ENCODE data around the gene PPIF.

The PPIF gene

GRCh38 chr10:79324032-79324695 lies 23.1 kb upstream of the PPIF start:
- no peak for TF ChIP-seq CTCF (IDR thresholded peaks at IDR 0.05; ENCODE audit: low read depth, low read length, missing control alignments)
- in situ Hi-C loops (cut with HindIII; ENCODE audit: low sequenced_read_pairs), result no loop called here
- DNase-seq (ENCODE audit: low read depth), result no peak
- no peak overlapping the region for H3K4me3 ChIP-seq (ENCODE audit: low read depth, low read length)

- no peak for DNase-seq (ENCODE audit: low read depth)
- no peak for TF ChIP-seq CTCF (IDR thresholded peaks at IDR 0.05; ENCODE audit: low read depth, low read length, missing control alignments)
- in situ Hi-C loops (cut with HindIII; ENCODE audit: low sequenced_read_pairs), result no loop called here
- H3K4me3 ChIP-seq (ENCODE audit: low read depth, low read length), result no peak overlapping the region
These were observed 20.7 kb upstream of the PPIF start for GRCh38 chr10:79326361-79327089.

- no peak overlapping the region for H3K4me3 ChIP-seq (ENCODE audit: low read depth, low read length)
- DNase-seq (ENCODE audit: low read depth), result no peak
- no peak for TF ChIP-seq CTCF (IDR thresholded peaks at IDR 0.05; ENCODE audit: low read depth, low read length, missing control alignments)
- in situ Hi-C loops (cut with HindIII; ENCODE audit: low sequenced_read_pairs), result no loop called here
These were observed 20.2 kb upstream of the PPIF start for GRCh38 chr10:79327090-79327457.

GRCh38 chr10:79328147-79328701 lies 19.0 kb upstream of the PPIF start:
- no peak overlapping the region for H3K4me3 ChIP-seq (ENCODE audit: low read depth, low read length)
- no peak for DNase-seq (ENCODE audit: low read depth)
- TF ChIP-seq CTCF (IDR thresholded peaks at IDR 0.05; ENCODE audit: low read depth, low read length, missing control alignments), result no peak
- in situ Hi-C loops (cut with HindIII; ENCODE audit: low sequenced_read_pairs), result no loop called here

GRCh38 chr10:79328737-79329504 lies 18.3 kb upstream of the PPIF start:
- no peak for TF ChIP-seq CTCF (IDR thresholded peaks at IDR 0.05; ENCODE audit: low read depth, low read length, missing control alignments)
- in situ Hi-C loops (cut with HindIII; ENCODE audit: low sequenced_read_pairs), result no loop called here
- no peak for DNase-seq (ENCODE audit: low read depth)
- no peak overlapping the region for H3K4me3 ChIP-seq (ENCODE audit: low read depth, low read length)

GRCh38 chr10:79329529-79329928 lies 17.7 kb upstream of the PPIF start:
- DNase-seq (ENCODE audit: low read depth), result no peak
- in situ Hi-C loops (cut with HindIII; ENCODE audit: low sequenced_read_pairs), result no loop called here
- no peak overlapping the region for H3K4me3 ChIP-seq (ENCODE audit: low read depth, low read length)
- no peak for TF ChIP-seq CTCF (IDR thresholded peaks at IDR 0.05; ENCODE audit: low read depth, low read length, missing control alignments)

All from astrocyte of the cerebellum (primary cell).